Measurements from ENCODE around the gene SMURF2. TPM values are rescaled to one million over a fixed set of nuclear protein-coding genes. Genes with fewer than 3 reads are reported as not detected.

Gene SMURF2
- total RNA-seq, 4 donors from 2014 or later: 30.5 to 52.7 (median 44.1) TPM

- Histone ChIP-seq H3K36me3 (peaks cover 29 to 97% (median 81%) of the 10 kb centered on the region in 4 donors), H3K4me3 (no peak overlapping the region), H3K27me3 (no peaks in the 10 kb centered on the region), H3K4me1 (no peaks in the 10 kb centered on the region), H3K9me3 (no peaks in the 10 kb centered on the region), H3K27ac (replicated peaks in 1 of 4) (no peak overlapping the region)
- intact Hi-C loops (cut with DNase I): no loop called here
- no peak for DNase-seq (ENCODE audit: extremely low spot score)
- TF ChIP-seq POLR2A (IDR thresholded peaks at IDR 0.05; ENCODE audit: low read depth) (no peak), CTCF (IDR thresholded peaks at IDR 0.05) (no peak), POLR2AphosphoS5 (IDR thresholded peaks at IDR 0.05) (no peak), EP300 (IDR thresholded peaks at IDR 0.05) (no peak)
- 85% methylated on average over 7 of the region's 7 CpGs for WGBS
Measured at GRCh38 chr17:64546716-64547115, 115.4 kb downstream of the SMURF2 start.

- H3K27me3 ChIP-seq: no peaks in the 10 kb centered on the region
- TF ChIP-seq POLR2A (IDR thresholded peaks at IDR 0.05; ENCODE audit: low read depth) (no peak), EP300 (IDR thresholded peaks at IDR 0.05) (no peak), POLR2AphosphoS5 (IDR thresholded peaks at IDR 0.05) (no peak), CTCF (IDR thresholded peaks at IDR 0.05) (no peak)
- no peak overlapping the region for H3K4me3 ChIP-seq
- no peak overlapping the region for H3K27ac ChIP-seq (replicated peaks in 1 of 4)
- peaks cover 29 to 95% (median 78%) of the 10 kb centered on the region in 4 donors for H3K36me3 ChIP-seq
- intact Hi-C loops (cut with DNase I): no loop called here
- H3K4me1 ChIP-seq: no peaks in the 10 kb centered on the region
- WGBS: 90% methylated on average over 2 of the region's 2 CpGs
- H3K9me3 ChIP-seq: no peaks in the 10 kb centered on the region
- no peak for DNase-seq (ENCODE audit: extremely low spot score)
Measured at GRCh38 chr17:64544742-64545141, 117.4 kb downstream of the SMURF2 start.

DNA sequence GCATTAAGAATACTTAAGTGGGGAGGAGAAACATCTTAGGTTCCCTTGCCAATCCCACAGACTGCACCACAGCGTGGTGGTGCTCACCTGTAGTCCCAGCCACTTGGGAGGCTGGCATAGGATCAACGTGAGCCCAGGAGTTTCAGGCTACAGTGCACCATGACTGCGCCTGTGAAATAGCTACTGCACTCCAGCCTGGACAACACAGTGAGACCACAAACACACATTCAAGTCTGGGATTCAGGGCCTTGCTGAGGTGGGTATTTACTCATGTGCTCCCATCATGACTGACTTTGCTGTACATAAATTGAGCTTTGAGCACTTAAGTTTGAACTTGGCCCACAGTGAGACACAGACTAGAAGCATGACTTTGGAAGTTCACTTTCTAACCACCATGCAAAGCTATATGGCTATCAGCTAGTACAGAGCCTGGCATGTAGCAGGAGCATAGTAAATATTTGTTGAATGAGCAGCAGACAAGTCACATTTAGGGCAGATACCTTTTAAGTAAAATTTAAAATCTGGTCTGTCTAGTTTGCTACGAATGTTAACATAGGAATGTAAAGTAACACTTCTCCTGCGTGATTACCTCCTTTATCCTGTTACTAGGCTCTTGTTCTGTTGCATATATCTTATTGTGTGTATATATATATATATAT is 121.9 kb downstream of the SMURF2 start:
- Histone ChIP-seq H3K36me3 (peaks cover 15 to 93% (median 78%) of the 10 kb centered on the region in 4 donors), H3K9me3 (no peaks in the 10 kb centered on the region), H3K27ac (replicated peaks in 1 of 4) (no peak overlapping the region), H3K27me3 (no peaks in the 10 kb centered on the region), H3K4me3 (no peak overlapping the region), H3K4me1 (no peaks in the 10 kb centered on the region)
- TF ChIP-seq EP300 (IDR thresholded peaks at IDR 0.05) (no peak), CTCF (IDR thresholded peaks at IDR 0.05) (no peak), POLR2A (IDR thresholded peaks at IDR 0.05; ENCODE audit: low read depth) (no peak), POLR2AphosphoS5 (IDR thresholded peaks at IDR 0.05) (peak in 1 of 2 donors; percentile 19)
- intact Hi-C loops (cut with DNase I): no loop called here
- no peak for DNase-seq (ENCODE audit: extremely low spot score)
- 85% methylated on average over 5 of the region's 5 CpGs for WGBS

- H3K4me1 ChIP-seq: no peaks in the 10 kb centered on the region
- no peak overlapping the region for H3K27ac ChIP-seq (replicated peaks in 1 of 4)
- WGBS: 82% methylated on average over 7 of the region's 7 CpGs
- H3K27me3 ChIP-seq: no peaks in the 10 kb centered on the region
- intact Hi-C loops (cut with DNase I): no loop called here
- no peak overlapping the region for H3K4me3 ChIP-seq
- H3K36me3 ChIP-seq: peaks cover 26 to 93% (median 81%) of the 10 kb centered on the region in 4 donors
- TF ChIP-seq POLR2A (IDR thresholded peaks at IDR 0.05; ENCODE audit: low read depth) (no peak), POLR2AphosphoS5 (IDR thresholded peaks at IDR 0.05) (no peak), CTCF (IDR thresholded peaks at IDR 0.05) (no peak), EP300 (IDR thresholded peaks at IDR 0.05) (no peak)
- no peaks in the 10 kb centered on the region for H3K9me3 ChIP-seq
- no peak for DNase-seq (ENCODE audit: extremely low spot score)
Measured at GRCh38 chr17:64538508-64539130, 123.5 kb downstream of the SMURF2 start.

Data from esophagus muscularis mucosa (tissue), 4 donors.